GM18907 (cell line): ENCODE data around the gene VWA1.
"Not testable (repeated sequence)": the region's sequence is repeated elsewhere in the genome, so short reads cannot be mapped to it uniquely, and the experiment has no call there.

Source experiments
- ATAC-seq: cut with Tn5 transposase; IDR thresholded peaks from one replicate; pipeline ENCODE4 v1.9.1; 2021; ENCODE audit warnings: mild to moderate bottlenecking, moderate library complexity; ENCODE audit not compliant: unreplicated experiment

VWA1 gene

GRCh38 chr1:1402901-1403392 lies 32.5 kb upstream of the VWA1 start:
- not testable (repeated sequence) for ATAC-seq

- no peak for ATAC-seq
Measured at GRCh38 chr1:1403653-1404052, 31.8 kb upstream of the VWA1 start.

GRCh38 chr1:1406101-1406820 lies 29.2 kb upstream of the VWA1 start:
- ATAC-seq = no peak

GRCh38 chr1:1406821-1407635 lies 28.5 kb upstream of the VWA1 start, which contains the start of gene MRPL20:
Gene MRPL20, minus strand, starts transcription at chr1:1407293. Its CDS starts 76 bp downstream, at chr1:1407217.
- ATAC-seq = peak; percentile 90

GRCh38 chr1:1407636-1408318 lies 27.7 kb upstream of the VWA1 start:
- ATAC-seq = peak; percentile 38

GRCh38 chr1:1410238-1410637 lies 25.3 kb upstream of the VWA1 start:
- ATAC-seq = not testable (repeated sequence)

GRCh38 chr1:1411626-1412025 lies 23.9 kb upstream of the VWA1 start:
- ATAC-seq = no peak

- not testable (repeated sequence) for ATAC-seq
Measured at GRCh38 chr1:1412311-1412902, 23.1 kb upstream of the VWA1 start.

GRCh38 chr1:1415751-1416150 lies 19.7 kb upstream of the VWA1 start:
- no peak for ATAC-seq

- ATAC-seq = not testable (repeated sequence)
Measured at GRCh38 chr1:1417396-1417795, 18.1 kb upstream of the VWA1 start.

- not testable (repeated sequence) for ATAC-seq
Measured at GRCh38 chr1:1417825-1418463, 17.5 kb upstream of the VWA1 start.

- ATAC-seq = no peak
Measured at GRCh38 chr1:1418464-1419362, 16.8 kb upstream of the VWA1 start.

GRCh38 chr1:1419363-1419812 lies 16.1 kb upstream of the VWA1 start:
- ATAC-seq = no peak

- no peak for ATAC-seq
Measured at GRCh38 chr1:1419813-1420653, 15.5 kb upstream of the VWA1 start.

- ATAC-seq = no peak
Measured at GRCh38 chr1:1420654-1421141, 14.8 kb upstream of the VWA1 start.

- no peak for ATAC-seq
Measured at GRCh38 chr1:1421147-1421906, 14.2 kb upstream of the VWA1 start, which contains the start of gene ANKRD65. Gene ANKRD65, minus strand, starts transcription at chr1:1421276. Its CDS starts 271 bp downstream, at chr1:1421005.

- no peak for ATAC-seq
Measured at GRCh38 chr1:1421907-1422464, 13.5 kb upstream of the VWA1 start.
